Activated CD4-positive, alpha-beta T cell treated with anti-CD3 and anti-CD28 coated beads, Interleukin-2, amount 50 U/mL, for 24 hours (primary cell): Measurements from ENCODE around the gene SH3BP5L.
A peak's percentile ranks its signal among the peaks of the same experiment; 100 is the strongest.

ENCODE experiments used
- DNase-seq, 2 donors: peaks; one replicate each; pipeline ENCODE4 v3.0.0-alpha.2; 2020; ENCODE audit warnings: low read depth in 1 of 2, low spot score in 1 of 2

Gene SH3BP5L

GRCh38 chr1:248825909-248826760 is at the start of gene SH3BP5L:
Gene SH3BP5L (minus strand): TSS chr1:248825915. CDS start chr1:248824935, 980 bp downstream.
- DNase-seq = peak; percentile 81 to 92

GRCh38 chr1:248873993-248874533 is 48.3 kb upstream of the SH3BP5L start:
- peak; percentile 80 to 86 for DNase-seq

GRCh38 chr1:248873409-248873992 is 47.8 kb upstream of the SH3BP5L start:
- peak; percentile 96 to 100 for DNase-seq

- DNase-seq = peak; percentile 45 to 51
Measured at GRCh38 chr1:248872752-248873408, 47.2 kb upstream of the SH3BP5L start.

- DNase-seq = no peak
Measured at GRCh38 chr1:248871837-248872401, 46.2 kb upstream of the SH3BP5L start.

- peak; percentile 52 to 78 for DNase-seq
Measured at GRCh38 chr1:248862998-248863881, 37.5 kb upstream of the SH3BP5L start.

GRCh38 chr1:248862695-248862997 is 36.9 kb upstream of the SH3BP5L start:
- no peak for DNase-seq

- no peak for DNase-seq
Measured at GRCh38 chr1:248861616-248862015, 35.9 kb upstream of the SH3BP5L start.

- no peak for DNase-seq
Measured at GRCh38 chr1:248860007-248860406, 34.3 kb upstream of the SH3BP5L start.

GRCh38 chr1:248858891-248859889 is 33.5 kb upstream of the SH3BP5L start, which contains the start of gene ZNF692:
Gene ZNF692 (minus strand): TSS chr1:248859085. CDS start chr1:248858309, 776 bp downstream.
- peak; percentile 92 to 95 for DNase-seq

- peak in 1 of 2 donors; percentile 40 for DNase-seq
Measured at GRCh38 chr1:248858096-248858890, 32.6 kb upstream of the SH3BP5L start.

GRCh38 chr1:248857749-248858095 is 32.0 kb upstream of the SH3BP5L start:
- DNase-seq = no peak

GRCh38 chr1:248857201-248857600 is 31.5 kb upstream of the SH3BP5L start:
- no peak for DNase-seq

GRCh38 chr1:248856176-248856575 is 30.5 kb upstream of the SH3BP5L start:
- DNase-seq = no peak

- no peak for DNase-seq
Measured at GRCh38 chr1:248855580-248855979, 29.9 kb upstream of the SH3BP5L start.

GRCh38 chr1:248853663-248854375 is 28.1 kb upstream of the SH3BP5L start:
- no peak for DNase-seq

- no peak for DNase-seq
Measured at GRCh38 chr1:248852481-248853405, 27.0 kb upstream of the SH3BP5L start.
